CD14-positive monocyte (primary cell): ENCODE results near the gene ITGA11. TPM values are rescaled to one million over a fixed set of nuclear protein-coding genes. Genes with fewer than 3 reads are reported as not detected.

Experiments used
- DNase-seq, 3 donors: peaks; one replicate each; pipeline ENCODE4 v3.0.0-alpha.2; 2011 to 2022
- H2AFZ ChIP-seq: 2 replicates; pipeline ENCODE4 v1.6.0; 2012; ENCODE audit warnings: mild to moderate bottlenecking, low read depth, low read length, inconsistent platforms; ENCODE audit not compliant: insufficient read depth, poor library complexity, severe bottlenecking
- H3K27ac ChIP-seq, 2 donors: 1 replicate in 1 of 2; 2 replicates in 1 of 2; pipeline ENCODE4 v1.5.1; 2012 to 2013; ENCODE audit warnings: low read length in 2 of 2, control low read depth in 1 of 2, inconsistent platforms in 1 of 2, low read depth in 1 of 2, mild to moderate bottlenecking in 1 of 2
- H3K27me3 ChIP-seq, 2 donors: one replicate each; pipeline versions ENCODE4 v1.6.0 to v1.6.1; 2011 to 2013; ENCODE audit warnings: low read length in 2 of 2; ENCODE audit not compliant: control insufficient read depth in 2 of 2, insufficient read depth in 2 of 2
- H3K36me3 ChIP-seq, 2 donors: replicated peaks in 1 of 2; 1 replicate in 1 of 2; 2 replicates in 1 of 2; pipeline versions ENCODE4 v1.5.1 to v1.6.1; 2012 to 2013; ENCODE audit warnings: low read length in 2 of 2, control low read depth in 1 of 2, inconsistent platforms in 1 of 2, mild to moderate bottlenecking in 1 of 2; ENCODE audit not compliant: insufficient read depth in 2 of 2, control insufficient read depth in 1 of 2
- H3K4me1 ChIP-seq, 2 donors: 1 replicate in 1 of 2; 2 replicates in 1 of 2; pipeline versions ENCODE4 v1.5.1 to v1.6.1; 2012 to 2013; ENCODE audit warnings: low read length in 2 of 2, control low read depth in 1 of 2, inconsistent platforms in 1 of 2, mild to moderate bottlenecking in 1 of 2, moderate library complexity in 1 of 2; ENCODE audit not compliant: insufficient read depth in 2 of 2, control insufficient read depth in 1 of 2
- H3K4me2 ChIP-seq: replicated peaks from 2 replicates; pipeline ENCODE3; 2012; ENCODE audit warnings: low read length, moderate library complexity, mild to moderate bottlenecking; ENCODE audit not compliant: poor library complexity, severe bottlenecking; ENCODE audit errors: extremely low read depth
- H3K4me3 ChIP-seq, 3 experiments: fragments of 200-600 bp in 1 of 3; sonication (generic) in 1 of 3; replicated peaks in 1 of 3; 1 replicate in 2 of 3; 2 replicates in 1 of 3; pipeline ENCODE4 v1.5.1; 2011 to 2013; ENCODE audit warnings: low read length in 3 of 3, mild to moderate bottlenecking in 3 of 3, control low read depth in 2 of 3, low read depth in 2 of 3, inconsistent platforms in 1 of 3, moderate library complexity in 1 of 3
- H3K79me2 ChIP-seq: 2 replicates; pipeline ENCODE4 v1.6.0; 2012; ENCODE audit warnings: mild to moderate bottlenecking, control low read depth, inconsistent platforms, low read length, moderate library complexity; ENCODE audit not compliant: insufficient read depth
- H3K9ac ChIP-seq: 2 replicates; pipeline ENCODE4 v1.6.0; 2017; ENCODE audit warnings: low read length, mild to moderate bottlenecking; ENCODE audit not compliant: insufficient read depth, poor library complexity, severe bottlenecking
- H3K9me3 ChIP-seq, 2 donors: replicated peaks in 1 of 2; 1 replicate in 1 of 2; 2 replicates in 1 of 2; pipeline versions ENCODE4 v1.5.1 to v1.6.1; 2012 to 2013; ENCODE audit warnings: low read length in 2 of 2, control low read depth in 1 of 2; ENCODE audit not compliant: control insufficient read depth in 1 of 2, insufficient read depth in 1 of 2
- H4K20me1 ChIP-seq: 2 replicates; pipeline ENCODE4 v1.6.0; 2012; ENCODE audit warnings: mild to moderate bottlenecking, low read length, control low read depth, moderate library complexity; ENCODE audit not compliant: insufficient read depth
- H3K27ac Mint-ChIP-seq, 7 donors: one replicate each; pipeline ENCODE4 v1.8.0; 2020; ENCODE audit warnings: mild to moderate bottlenecking in 7 of 7, mixed read lengths in 7 of 7, moderate library complexity in 6 of 7, inconsistent platforms in 2 of 7
- H3K27me3 Mint-ChIP-seq, 3 donors: one replicate each; pipeline ENCODE4 v1.8.0; 2021 to 2022; ENCODE audit warnings: low read depth in 3 of 3, mild to moderate bottlenecking in 3 of 3, mixed read lengths in 3 of 3, moderate library complexity in 3 of 3, inconsistent platforms in 1 of 3
- H3K36me3 Mint-ChIP-seq, 2 donors: one replicate each; pipeline ENCODE4 v1.8.0; 2020; ENCODE audit warnings: mixed read lengths in 2 of 2, inconsistent platforms in 1 of 2, mild to moderate bottlenecking in 1 of 2
- H3K4me1 Mint-ChIP-seq: one replicate; pipeline ENCODE4 v1.8.0; 2020; ENCODE audit warnings: mild to moderate bottlenecking, mixed read lengths
- H3K4me3 Mint-ChIP-seq, 2 donors: one replicate each; pipeline ENCODE4 v1.8.0; 2020; ENCODE audit warnings: mild to moderate bottlenecking in 2 of 2, mixed read lengths in 2 of 2, moderate library complexity in 1 of 2
- H3K9me3 Mint-ChIP-seq, 7 donors: one replicate each; pipeline ENCODE4 v1.8.0; 2020 to 2022; ENCODE audit warnings: mixed read lengths in 7 of 7, mild to moderate bottlenecking in 6 of 7, moderate library complexity in 6 of 7, inconsistent platforms in 2 of 7
- WGBS: methylation state at CpG from one replicate; pipeline ENCODE4 v1.1.5; 2013; ENCODE audit warnings: missing lambda C conversion rate; ENCODE audit not compliant: insufficient coverage; 5-methylcytosine and 5-hydroxymethylcytosine counted together
- intact Hi-C, 2 donors: fragments of 100-400 bp; cut with micrococcal nuclease; formaldehyde crosslinking; loops; one replicate each; pipeline versions ENCODE4 v1.15.0 to v1.15.1; 2023
- polyA plus RNA-seq, 3 donors: library from polyadenylated mRNA; depleted of rRNA in 1 of 3; unstranded in 2 of 3; stranded (reverse) in 1 of 3; fragments of 300-500 nt in 2 of 3; fragments of >200 nt in 1 of 3; fragmentation: Illumina TruSeq in 2 of 3; gene quantifications; 1 replicate in 2 of 3; 2 replicates in 1 of 3; pipeline ENCODE4 v1.2.3, GENCODE V29; 2012 to 2021
- TF ChIP-seq, protein P1 (sequence below): fragments of 200-600 bp; IDR thresholded peaks from one replicate; pipeline ENCODE4 v1.8.0; 2022; ENCODE audit warnings: antibody characterized with exemption, mild to moderate bottlenecking

Gene ITGA11
- polyA plus RNA-seq, 3 donors, result under 0.01 to 0.01 TPM; not detected in 1

DNA sequence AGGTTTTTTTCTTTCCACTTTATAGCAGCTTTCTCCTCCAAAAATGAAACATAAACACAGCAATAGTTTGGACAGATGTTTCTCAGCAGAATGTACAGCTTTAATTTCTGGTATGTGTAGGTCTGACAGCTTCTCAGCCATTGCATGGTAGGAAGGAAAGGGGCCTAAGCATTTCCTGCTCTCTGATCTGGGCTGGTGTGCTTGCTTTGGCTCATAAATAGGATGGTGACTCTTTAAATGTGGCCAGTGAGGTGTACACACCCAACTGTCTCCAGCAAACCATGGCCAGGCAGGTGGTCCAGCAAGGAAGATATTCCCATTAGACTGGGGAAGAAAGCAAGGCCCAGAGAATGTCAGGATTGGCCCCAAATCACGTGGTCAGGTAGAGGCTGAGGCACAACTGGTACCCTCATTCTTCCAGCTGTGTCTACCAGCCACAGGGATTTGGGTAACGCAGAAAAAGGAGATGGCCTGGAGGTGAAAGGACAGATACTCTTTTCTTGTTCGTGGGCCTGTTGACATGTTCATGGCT, 52.1 kb downstream of the ITGA11 start:
- H3K4me1 ChIP-seq, result no peaks in the 10 kb centered on the region
- DNase-seq, result no peak
- no peaks in the 10 kb centered on the region for H3K27me3 ChIP-seq
- TF ChIP-seq, protein P1, sequence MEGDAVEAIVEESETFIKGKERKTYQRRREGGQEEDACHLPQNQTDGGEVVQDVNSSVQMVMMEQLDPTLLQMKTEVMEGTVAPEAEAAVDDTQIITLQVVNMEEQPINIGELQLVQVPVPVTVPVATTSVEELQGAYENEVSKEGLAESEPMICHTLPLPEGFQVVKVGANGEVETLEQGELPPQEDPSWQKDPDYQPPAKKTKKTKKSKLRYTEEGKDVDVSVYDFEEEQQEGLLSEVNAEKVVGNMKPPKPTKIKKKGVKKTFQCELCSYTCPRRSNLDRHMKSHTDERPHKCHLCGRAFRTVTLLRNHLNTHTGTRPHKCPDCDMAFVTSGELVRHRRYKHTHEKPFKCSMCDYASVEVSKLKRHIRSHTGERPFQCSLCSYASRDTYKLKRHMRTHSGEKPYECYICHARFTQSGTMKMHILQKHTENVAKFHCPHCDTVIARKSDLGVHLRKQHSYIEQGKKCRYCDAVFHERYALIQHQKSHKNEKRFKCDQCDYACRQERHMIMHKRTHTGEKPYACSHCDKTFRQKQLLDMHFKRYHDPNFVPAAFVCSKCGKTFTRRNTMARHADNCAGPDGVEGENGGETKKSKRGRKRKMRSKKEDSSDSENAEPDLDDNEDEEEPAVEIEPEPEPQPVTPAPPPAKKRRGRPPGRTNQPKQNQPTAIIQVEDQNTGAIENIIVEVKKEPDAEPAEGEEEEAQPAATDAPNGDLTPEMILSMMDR, result no peak
- H3K36me3 ChIP-seq, result no peaks in the 10 kb centered on the region
- H3K27ac ChIP-seq, result no peak overlapping the region
- no peak overlapping the region for H3K9ac ChIP-seq
- H3K36me3 Mint-ChIP-seq, result no peaks in the 10 kb centered on the region
- H4K20me1 ChIP-seq, result no peaks in the 10 kb centered on the region
- 0% methylated on average over 1 of the region's 3 CpGs for WGBS
- peaks cover 4% of the 10 kb centered on the region for H3K4me1 Mint-ChIP-seq
- H3K4me3 Mint-ChIP-seq, result no peak overlapping the region
- no peak overlapping the region for H3K27ac Mint-ChIP-seq
- no peak overlapping the region for H3K4me2 ChIP-seq
- no peaks in the 10 kb centered on the region for H3K9me3 ChIP-seq
- H3K27me3 Mint-ChIP-seq, result peaks cover 4 to 5% (median 4%) of the 10 kb centered on the region in 3 donors
- intact Hi-C loops, result loop anchor here (5.0 kb wide), 2 partner anchors 73 to 128 kb away; no protein-coding TSS in a partner anchor
- H3K9me3 Mint-ChIP-seq, result peaks cover 0 to 3% (median 0%) of the 10 kb centered on the region in 7 donors
- H3K4me3 ChIP-seq, result no peak overlapping the region
- H2AFZ ChIP-seq, result no peak overlapping the region
- H3K79me2 ChIP-seq, result no peaks in the 10 kb centered on the region

DNA sequence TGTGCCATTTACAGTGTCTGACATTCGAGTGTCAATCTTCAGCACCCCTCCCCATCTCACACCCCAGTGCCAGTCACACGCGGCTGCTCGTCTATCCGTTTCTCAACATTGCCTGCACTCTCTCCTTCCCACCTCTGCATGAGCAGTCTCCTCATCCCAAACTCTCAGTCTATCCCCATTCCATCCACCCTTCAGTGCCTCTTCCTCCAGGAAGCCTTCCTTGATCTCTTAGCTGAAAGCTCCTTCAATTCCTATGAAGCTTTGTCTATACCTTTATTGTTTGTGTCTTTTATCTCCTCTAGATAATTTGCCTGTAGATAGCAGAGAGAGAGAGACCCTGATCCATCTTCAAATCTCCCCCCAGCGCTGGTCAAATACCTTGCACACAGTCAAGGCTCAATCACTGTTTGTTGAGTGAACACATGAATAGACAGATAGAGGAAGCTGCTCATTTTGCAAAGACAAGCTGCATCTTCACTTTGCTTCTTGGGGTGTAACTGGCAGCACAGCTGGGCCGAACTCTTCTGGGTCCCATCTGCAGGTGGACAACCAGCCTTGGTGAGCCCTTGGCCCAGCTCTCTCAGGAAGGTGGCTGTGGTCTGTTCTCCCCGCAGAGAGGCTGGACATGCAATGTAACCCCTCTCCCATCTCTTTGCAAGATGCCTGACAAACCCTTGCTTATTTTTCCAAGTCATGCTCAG, 52.8 kb downstream of the ITGA11 start:
- 63% methylated on average over 7 of the region's 8 CpGs for WGBS
- no peaks in the 10 kb centered on the region for H4K20me1 ChIP-seq
- H3K36me3 Mint-ChIP-seq, result no peaks in the 10 kb centered on the region

More for the DNA sequence above, 52.8 kb downstream of the ITGA11 start:
- Histone ChIP-seq H3K4me1 (no peaks in the 10 kb centered on the region), H3K27ac (no peak overlapping the region), H3K9me3 (no peaks in the 10 kb centered on the region), H3K4me2 (no peak overlapping the region), H3K9ac (no peak overlapping the region), H3K27me3 (no peaks in the 10 kb centered on the region), H3K79me2 (no peaks in the 10 kb centered on the region), H3K4me3 (no peak overlapping the region), H2AFZ (no peak overlapping the region), H3K36me3 (no peaks in the 10 kb centered on the region)
- Mint-ChIP-seq H3K27me3 (peaks cover 2 to 4% (median 3%) of the 10 kb centered on the region in 3 donors), H3K27ac (peak overlapping the region in 1 of 7 donors; percentile 21), H3K4me1 (peaks cover 4% of the 10 kb centered on the region), H3K9me3 (peaks cover 0 to 3% (median 0%) of the 10 kb centered on the region in 7 donors), H3K4me3 (no peak overlapping the region)
- intact Hi-C loops, result no loop called here
- TF ChIP-seq, protein P1, result no peak
- no peak for DNase-seq
